GM12892 (cell line): ENCODE measurements around the gene DNASE1L3.

Source experiments
- POLR2A ChIP-seq: IDR thresholded peaks from 2 replicates; pipeline ENCODE4 v1.6.1; 2011; ENCODE audit warnings: low read depth, low read length, control low read depth
- POLR2AphosphoS5 ChIP-seq: IDR thresholded peaks from 2 replicates; pipeline ENCODE4 v1.6.1; 2011; ENCODE audit warnings: low read depth, low read length, control low read depth
- TAF1 ChIP-seq: IDR thresholded peaks from 2 replicates; pipeline ENCODE4 v1.6.1; 2011; ENCODE audit warnings: low read depth, mild to moderate bottlenecking, control low read depth, low read length, borderline replicate concordance

DNA sequence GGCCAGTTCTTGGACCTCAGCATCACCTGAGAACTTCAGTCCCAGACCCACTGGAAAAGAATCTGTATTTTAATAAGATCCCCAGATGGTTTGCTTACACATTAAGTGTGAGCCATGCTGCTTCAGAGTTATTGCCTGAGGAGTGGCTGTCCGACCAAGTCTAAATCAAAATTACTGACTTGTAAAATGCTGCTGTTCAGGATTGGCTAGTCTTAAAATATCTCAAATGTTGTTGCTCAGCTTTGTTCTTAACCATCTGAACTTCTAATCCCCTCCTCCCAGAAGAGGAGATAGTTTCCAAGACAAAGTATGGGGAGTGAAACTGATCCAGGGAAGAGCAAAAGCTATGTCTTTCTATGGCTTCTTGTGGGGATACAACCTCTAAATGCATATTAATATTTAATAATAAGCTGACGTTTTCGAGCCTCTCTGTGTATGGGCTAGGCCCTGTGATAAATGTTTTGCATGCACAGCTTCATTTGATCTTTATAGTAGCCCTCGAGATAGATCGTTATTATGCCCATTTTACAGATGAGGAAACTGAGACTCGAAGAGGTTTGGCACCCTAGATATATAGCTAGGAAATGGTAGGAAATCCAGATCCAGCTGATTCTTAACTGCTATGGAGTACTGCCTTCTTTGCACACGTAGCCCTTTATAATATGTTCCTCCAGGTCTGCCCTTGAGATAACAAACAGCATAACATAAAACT, 52.2 kb downstream of the DNASE1L3 start:
- TF ChIP-seq TAF1 (no peak), POLR2A (no peak), POLR2AphosphoS5 (no peak)
